H9 (cell line): ENCODE results near the gene DKKL1. TPM values are rescaled to one million over a fixed set of nuclear protein-coding genes. Genes with fewer than 3 reads are reported as not detected.

Source experiments
- DNase-seq: peaks from one replicate; pipeline ENCODE4 v3.0.0-alpha.2; 2017
- H2AFZ ChIP-seq: one replicate; pipeline ENCODE4 v1.6.1; 2013; ENCODE audit warnings: mild to moderate bottlenecking, low read length, control low read depth, moderate library complexity
- H2AK5ac ChIP-seq: 2 replicates; pipeline ENCODE4 v1.6.1; 2013; ENCODE audit warnings: low read length, control low read depth, mixed read lengths; ENCODE audit not compliant: insufficient read length
- H2BK120ac ChIP-seq: one replicate; pipeline ENCODE4 v1.6.1; 2013; ENCODE audit warnings: low read depth, mild to moderate bottlenecking, low read length, control low read depth, inconsistent platforms; ENCODE audit not compliant: poor library complexity, severe bottlenecking
- H2BK12ac ChIP-seq: 2 replicates; pipeline ENCODE4 v1.6.1; 2013; ENCODE audit warnings: low read length, control low read depth, mixed read lengths, low read depth; ENCODE audit not compliant: insufficient read length
- H2BK15ac ChIP-seq: 2 replicates; pipeline ENCODE4 v1.6.1; 2013; ENCODE audit warnings: low read depth, low read length, control low read depth
- H2BK20ac ChIP-seq: one replicate; pipeline ENCODE4 v1.6.1; 2013; ENCODE audit warnings: low read depth, mild to moderate bottlenecking, low read length, control low read depth, inconsistent platforms; ENCODE audit not compliant: poor library complexity, severe bottlenecking
- H2BK5ac ChIP-seq: 2 replicates; pipeline ENCODE4 v1.6.1; 2013; ENCODE audit warnings: low read length, control low read depth, mixed read lengths; ENCODE audit not compliant: insufficient read length
- H3K14ac ChIP-seq: 2 replicates; pipeline ENCODE4 v1.6.1; 2013; ENCODE audit warnings: low read length, control low read depth; ENCODE audit not compliant: insufficient read depth
- H3K18ac ChIP-seq: 2 replicates; pipeline ENCODE4 v1.6.1; 2013; ENCODE audit warnings: low read depth, mild to moderate bottlenecking, mixed read lengths, low read length, control low read depth; ENCODE audit not compliant: insufficient read length
- H3K23ac ChIP-seq: 2 replicates; pipeline ENCODE4 v1.6.1; 2013; ENCODE audit warnings: low read length, control low read depth, mixed read lengths, low read depth; ENCODE audit not compliant: insufficient read length
- H3K23me2 ChIP-seq: 2 replicates; pipeline ENCODE4 v1.6.1; 2013; ENCODE audit warnings: low read depth, mild to moderate bottlenecking, mixed read lengths, low read length, control low read depth; ENCODE audit not compliant: insufficient read length, poor library complexity, severe bottlenecking
- H3K27ac ChIP-seq: 2 replicates; pipeline ENCODE4 v1.5.1; 2013; ENCODE audit warnings: low read length, control low read depth, mixed read lengths, low read depth; ENCODE audit not compliant: insufficient read length
- H3K27me3 ChIP-seq: 2 replicates; pipeline ENCODE4 v1.6.1; 2013; ENCODE audit warnings: low read length, control low read depth, inconsistent platforms; ENCODE audit not compliant: insufficient read depth
- H3K4ac ChIP-seq: 2 replicates; pipeline ENCODE4 v1.6.1; 2013; ENCODE audit warnings: low read depth, mild to moderate bottlenecking, control low read depth, inconsistent platforms, low read length, moderate library complexity
- H3K4me1 ChIP-seq: 2 replicates; pipeline ENCODE4 v1.6.1; 2013; ENCODE audit warnings: low read length, control low read depth, inconsistent platforms; ENCODE audit not compliant: insufficient read depth
- H3K4me2 ChIP-seq: 2 replicates; pipeline ENCODE4 v1.6.1; 2013; ENCODE audit warnings: low read length, control low read depth, mixed read lengths; ENCODE audit not compliant: insufficient read length, insufficient read depth
- H3K56ac ChIP-seq: 2 replicates; pipeline ENCODE4 v1.6.1; 2013; ENCODE audit warnings: low read depth, mild to moderate bottlenecking, mixed read lengths, low read length, control low read depth; ENCODE audit not compliant: insufficient read length
- H3K79me1 ChIP-seq: 2 replicates; pipeline ENCODE4 v1.6.1; 2013; ENCODE audit warnings: low read depth, mild to moderate bottlenecking, moderate library complexity, low read length, control low read depth, inconsistent platforms; ENCODE audit not compliant: insufficient read depth, poor library complexity, severe bottlenecking
- H3K79me2 ChIP-seq: 2 replicates; pipeline ENCODE4 v1.6.1; 2013; ENCODE audit warnings: low read length, control low read depth, inconsistent platforms; ENCODE audit not compliant: insufficient read depth
- H3K9ac ChIP-seq: 2 replicates; pipeline ENCODE4 v1.6.1; 2013; ENCODE audit warnings: low read length, control low read depth, mixed read lengths; ENCODE audit not compliant: insufficient read length; ENCODE audit errors: extremely low read depth
- H3K9me3 ChIP-seq: one replicate; pipeline ENCODE4 v1.6.1; 2013; ENCODE audit warnings: low read depth, low read length, inconsistent platforms; ENCODE audit not compliant: control insufficient read depth
- H3T11ph ChIP-seq: one replicate; pipeline ENCODE4 v1.6.1; 2013; ENCODE audit warnings: mild to moderate bottlenecking, low read length, control low read depth, inconsistent platforms
- H4K20me1 ChIP-seq: one replicate; pipeline ENCODE4 v1.6.1; 2013; ENCODE audit not compliant: control insufficient read depth, insufficient read length, insufficient read depth
- H4K5ac ChIP-seq: 2 replicates; pipeline ENCODE4 v1.6.1; 2013; ENCODE audit warnings: low read depth, mild to moderate bottlenecking, mixed read lengths, low read length, control low read depth; ENCODE audit not compliant: insufficient read length
- H4K8ac ChIP-seq: replicated peaks from 2 replicates; pipeline ENCODE4 v1.6.1; 2013; ENCODE audit warnings: low read length, control low read depth, mixed read lengths, low read depth; ENCODE audit not compliant: insufficient read length
- H4K91ac ChIP-seq: 2 replicates; pipeline ENCODE4 v1.6.1; 2013; ENCODE audit warnings: low read depth, mild to moderate bottlenecking, moderate library complexity, mixed read lengths, low read length, control low read depth; ENCODE audit not compliant: insufficient read length
- H3K27ac Mint-ChIP-seq, 3 experiments: 2 replicates in 2 of 3; 3 replicates in 1 of 3; pipeline ENCODE4 v1.8.0; 2020 to 2021; ENCODE audit warnings: mixed read lengths in 3 of 3, mild to moderate bottlenecking in 1 of 3, moderate library complexity in 1 of 3
- H3K27me3 Mint-ChIP-seq: 2 replicates; pipeline ENCODE4 v1.8.0; 2021; ENCODE audit warnings: low read depth, mild to moderate bottlenecking, moderate library complexity, mixed read lengths
- H3K36me3 Mint-ChIP-seq, 3 experiments: 2 replicates in 2 of 3; 3 replicates in 1 of 3; pipeline ENCODE4 v1.8.0; 2020 to 2021; ENCODE audit warnings: low read depth in 3 of 3, mixed read lengths in 3 of 3; ENCODE audit not compliant: insufficient read depth in 1 of 3
- H3K4me1 Mint-ChIP-seq, 2 experiments: 2 replicates each; pipeline ENCODE4 v1.8.0; 2020; ENCODE audit warnings: mixed read lengths in 2 of 2
- H3K4me3 Mint-ChIP-seq, 2 experiments: 2 replicates in 1 of 2; 3 replicates in 1 of 2; pipeline ENCODE4 v1.8.0; 2020 to 2021; ENCODE audit warnings: mild to moderate bottlenecking in 2 of 2, mixed read lengths in 2 of 2, moderate library complexity in 1 of 2
- H3K9me3 Mint-ChIP-seq, 2 experiments: 2 replicates in 1 of 2; 3 replicates in 1 of 2; pipeline ENCODE4 v1.8.0; 2020; ENCODE audit warnings: mild to moderate bottlenecking in 2 of 2, mixed read lengths in 2 of 2, moderate library complexity in 1 of 2
- CTCF ChIP-seq: fragments of 200-600 bp; sonication (generic); conservative IDR thresholded peaks from 3 replicates; pipeline ENCODE4 v1.8.0; 2021; ENCODE audit warnings: antibody characterized with exemption, mild to moderate bottlenecking
- total RNA-seq: library from RNA; stranded (reverse); gene quantifications from 2 replicates; pipeline ENCODE4 v1.2.1, GENCODE V29; 2021

DKKL1 gene
- total RNA-seq, 1 experiment from 2014 or later = 3.5 TPM

GRCh38 chr19:49316284-49316683 is 47.4 kb upstream of the DKKL1 start:
- Mint-ChIP-seq H3K36me3 (peaks cover 7 to 26% (median 9%) of the 10 kb centered on the region in 3 experiments; a peak in 6 of 7 replicates), H3K4me3 (no peak overlapping the region), H3K4me1 (no peaks in the 10 kb centered on the region), H3K9me3 (peaks cover 17 to 27% of the 10 kb centered on the region in 2 experiments; a peak in 4 of 5 replicates), H3K27me3 (no peaks in the 10 kb centered on the region), H3K27ac (no peak overlapping the region)
- TF ChIP-seq CTCF = no peak
- no peak overlapping the region for H4K8ac ChIP-seq
- no peaks in the 10 kb centered on the region for H3K9me3 ChIP-seq
- no peaks in the 10 kb centered on the region for H3K27me3 ChIP-seq
- H2BK12ac ChIP-seq = no peak overlapping the region
- no peak overlapping the region for H2AFZ ChIP-seq
- no peak overlapping the region for H3K4me2 ChIP-seq
- H3K23me2 ChIP-seq = no peaks in the 10 kb centered on the region
- H3K56ac ChIP-seq = no peak overlapping the region
- no peaks in the 10 kb centered on the region for H3K4me1 ChIP-seq
- no peak overlapping the region for H2BK20ac ChIP-seq
- H3K4ac ChIP-seq = no peak overlapping the region
- H3K27ac ChIP-seq = no peak overlapping the region
- no peak overlapping the region for H2BK120ac ChIP-seq
- H3K79me1 ChIP-seq = no peaks in the 10 kb centered on the region
- no peak overlapping the region for H3T11ph ChIP-seq
- no peak overlapping the region for H2BK15ac ChIP-seq
- no peak overlapping the region for H3K14ac ChIP-seq
- H3K9ac ChIP-seq = no peak overlapping the region
- H3K79me2 ChIP-seq = no peaks in the 10 kb centered on the region
- H3K23ac ChIP-seq = no peak overlapping the region
- no peaks in the 10 kb centered on the region for H4K20me1 ChIP-seq
- no peak overlapping the region for H2BK5ac ChIP-seq
- H4K91ac ChIP-seq = no peak overlapping the region
- H3K18ac ChIP-seq = no peak overlapping the region
- DNase-seq = no peak
- H4K5ac ChIP-seq = no peak overlapping the region
- H2AK5ac ChIP-seq = no peak overlapping the region
